Mesothelial cell of epicardium (in vitro differentiated cells): ENCODE data around the gene LTB4R. TPM values are rescaled to one million over a fixed set of nuclear protein-coding genes. Genes with fewer than 3 reads are reported as not detected.
A peak's percentile ranks its signal among the peaks of the same experiment; 100 is the strongest.

ENCODE experiments used
- DNase-seq, 2 experiments: peaks; one replicate each; pipeline ENCODE4 v3.0.0; 2021; ENCODE audit warnings: low spot score in 2 of 2; ENCODE audit not compliant: unreplicated experiment in 2 of 2
- H3K27ac Mint-ChIP-seq: 2 replicates; pipeline ENCODE4 v1.8.0; 2021; ENCODE audit warnings: mixed read lengths
- H3K27me3 Mint-ChIP-seq: 2 replicates; pipeline ENCODE4 v1.8.0; 2021; ENCODE audit warnings: low read depth, mixed read lengths
- H3K36me3 Mint-ChIP-seq: 2 replicates; pipeline ENCODE4 v1.8.0; 2021; ENCODE audit warnings: mixed read lengths
- H3K4me1 Mint-ChIP-seq: 2 replicates; pipeline ENCODE4 v1.8.0; 2021; ENCODE audit warnings: mixed read lengths
- H3K4me3 Mint-ChIP-seq: 2 replicates; pipeline ENCODE4 v1.8.0; 2021; ENCODE audit warnings: mild to moderate bottlenecking, moderate library complexity, mixed read lengths
- H3K9me3 Mint-ChIP-seq: 2 replicates; pipeline ENCODE4 v1.8.0; 2021; ENCODE audit warnings: mixed read lengths
- total RNA-seq: library from RNA; stranded (reverse); gene quantifications from 3 replicates; pipeline ENCODE4 v1.2.1, GENCODE V29; 2021
- TF ChIP-seq, protein P1 (sequence below): fragments of 200-600 bp; sonication (generic); IDR thresholded peaks from one replicate; pipeline ENCODE4 v1.5.0; 2021; ENCODE audit warnings: antibody characterized with exemption; ENCODE audit not compliant: unreplicated experiment

The LTB4R gene
- total RNA-seq, 1 donor from 2014 or later: 11.8 TPM

DNA sequence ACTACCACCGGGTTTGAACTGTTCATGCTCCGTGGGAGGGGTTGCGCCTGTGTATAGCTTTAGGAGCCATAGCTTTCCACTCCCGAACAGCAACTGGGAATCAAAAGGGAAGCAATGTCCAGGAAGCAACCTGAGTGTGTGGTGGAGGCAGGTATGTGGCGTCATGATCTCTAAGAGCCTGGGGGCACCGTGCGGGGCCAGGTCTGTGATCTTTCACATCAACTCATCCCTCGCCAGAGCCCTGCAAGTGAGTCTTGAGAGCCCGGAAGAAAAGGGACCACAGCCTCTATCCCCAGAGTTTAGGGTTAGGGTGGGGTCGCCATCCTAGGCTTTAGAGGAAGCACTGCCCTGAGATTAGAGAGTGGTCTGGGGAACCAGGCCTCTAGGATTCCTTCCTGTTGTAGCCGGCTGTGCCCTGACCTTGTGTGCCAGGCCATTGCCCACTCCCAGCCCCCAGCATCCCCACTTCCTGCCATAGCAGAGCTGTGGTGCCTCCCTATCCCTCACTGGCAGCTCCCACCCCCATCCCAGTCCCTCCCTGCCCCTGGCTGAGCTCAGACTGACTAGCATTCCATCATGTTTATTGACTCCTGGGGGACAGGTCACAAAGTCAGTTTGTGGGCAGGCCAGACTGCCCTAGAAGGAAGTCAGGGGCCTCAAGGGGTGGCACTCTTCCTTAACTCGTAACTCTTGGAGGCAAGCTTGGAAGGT is 24.3 kb downstream of the LTB4R start:
- H3K27ac Mint-ChIP-seq: no peak overlapping the region
- no peaks in the 10 kb centered on the region for H3K9me3 Mint-ChIP-seq
- TF ChIP-seq, protein P1, sequence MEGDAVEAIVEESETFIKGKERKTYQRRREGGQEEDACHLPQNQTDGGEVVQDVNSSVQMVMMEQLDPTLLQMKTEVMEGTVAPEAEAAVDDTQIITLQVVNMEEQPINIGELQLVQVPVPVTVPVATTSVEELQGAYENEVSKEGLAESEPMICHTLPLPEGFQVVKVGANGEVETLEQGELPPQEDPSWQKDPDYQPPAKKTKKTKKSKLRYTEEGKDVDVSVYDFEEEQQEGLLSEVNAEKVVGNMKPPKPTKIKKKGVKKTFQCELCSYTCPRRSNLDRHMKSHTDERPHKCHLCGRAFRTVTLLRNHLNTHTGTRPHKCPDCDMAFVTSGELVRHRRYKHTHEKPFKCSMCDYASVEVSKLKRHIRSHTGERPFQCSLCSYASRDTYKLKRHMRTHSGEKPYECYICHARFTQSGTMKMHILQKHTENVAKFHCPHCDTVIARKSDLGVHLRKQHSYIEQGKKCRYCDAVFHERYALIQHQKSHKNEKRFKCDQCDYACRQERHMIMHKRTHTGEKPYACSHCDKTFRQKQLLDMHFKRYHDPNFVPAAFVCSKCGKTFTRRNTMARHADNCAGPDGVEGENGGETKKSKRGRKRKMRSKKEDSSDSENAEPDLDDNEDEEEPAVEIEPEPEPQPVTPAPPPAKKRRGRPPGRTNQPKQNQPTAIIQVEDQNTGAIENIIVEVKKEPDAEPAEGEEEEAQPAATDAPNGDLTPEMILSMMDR: no peak
- DNase-seq: no peak
- no peaks in the 10 kb centered on the region for H3K36me3 Mint-ChIP-seq
- peak overlapping the region; percentile 48 for H3K4me3 Mint-ChIP-seq
- peaks cover 93% of the 10 kb centered on the region for H3K27me3 Mint-ChIP-seq
- peaks cover 24% of the 10 kb centered on the region for H3K4me1 Mint-ChIP-seq

GRCh38 chr14:24337144-24337823 is 26.0 kb downstream of the LTB4R start:
- no peak overlapping the region for H3K4me3 Mint-ChIP-seq
- peaks cover 96% of the 10 kb centered on the region for H3K27me3 Mint-ChIP-seq
- peaks cover 20% of the 10 kb centered on the region for H3K4me1 Mint-ChIP-seq
- TF ChIP-seq, protein P1: no peak
- no peaks in the 10 kb centered on the region for H3K9me3 Mint-ChIP-seq
- DNase-seq: no peak
- H3K27ac Mint-ChIP-seq: no peak overlapping the region
- H3K36me3 Mint-ChIP-seq: no peaks in the 10 kb centered on the region

DNA sequence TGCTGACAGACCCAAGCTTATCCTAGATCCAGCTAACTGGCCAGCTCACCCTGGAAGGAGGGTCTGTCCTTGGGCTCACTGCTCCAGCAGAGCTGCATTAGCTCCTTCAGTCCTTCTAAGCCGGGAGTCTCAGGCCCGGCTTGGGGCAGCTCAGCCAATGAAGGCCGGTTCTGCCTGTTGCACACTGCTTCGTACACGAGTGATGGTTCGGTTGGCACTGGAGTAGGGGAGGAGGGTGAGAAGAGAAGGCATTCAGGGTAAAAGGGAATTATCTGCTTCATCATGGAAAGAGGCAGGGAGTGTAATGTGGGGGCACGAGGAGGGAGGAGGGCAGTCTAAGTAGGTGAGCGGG is 26.5 kb downstream of the LTB4R start:
- peaks cover 16% of the 10 kb centered on the region for H3K4me1 Mint-ChIP-seq

DNA sequence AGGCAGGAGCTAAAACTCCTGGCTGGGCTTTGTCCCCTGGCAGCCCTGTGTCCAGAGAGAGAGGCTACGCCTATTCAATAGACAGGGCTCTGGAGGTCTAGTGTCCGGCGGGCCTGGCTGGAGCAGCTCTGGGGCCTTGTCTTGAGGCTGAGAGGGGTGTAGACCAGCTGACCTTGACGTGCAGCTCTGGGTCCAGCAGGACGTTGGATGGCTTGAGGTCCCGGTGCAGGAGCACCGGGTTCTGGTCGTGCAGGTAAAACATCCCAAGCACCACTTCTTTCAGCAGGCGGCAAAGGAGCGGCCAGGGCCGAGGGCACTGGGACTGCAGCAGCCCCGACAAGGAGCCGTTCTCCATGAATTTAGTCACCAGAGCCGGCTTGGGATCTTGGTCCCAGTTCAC is 27.5 kb downstream of the LTB4R start:
- no peaks in the 10 kb centered on the region for H3K9me3 Mint-ChIP-seq
- TF ChIP-seq, protein P1: no peak
- H3K4me1 Mint-ChIP-seq: peaks cover 14% of the 10 kb centered on the region
- no peak for DNase-seq
- peaks cover 89% of the 10 kb centered on the region for H3K27me3 Mint-ChIP-seq
- peak overlapping the region; percentile 63 for H3K4me3 Mint-ChIP-seq
- H3K27ac Mint-ChIP-seq: no peak overlapping the region
- no peaks in the 10 kb centered on the region for H3K36me3 Mint-ChIP-seq

More for the DNA sequence above, 26.5 kb downstream of the LTB4R start:
- Mint-ChIP-seq H3K4me3 (no peak overlapping the region), H3K27ac (no peak overlapping the region), H3K27me3 (peaks cover 94% of the 10 kb centered on the region), H3K9me3 (no peaks in the 10 kb centered on the region), H3K36me3 (no peaks in the 10 kb centered on the region)
- DNase-seq: no peak
- TF ChIP-seq, protein P1: no peak

- Mint-ChIP-seq H3K36me3 (no peaks in the 10 kb centered on the region), H3K4me3 (peak within 1 kb of the TSS; percentile 63), H3K9me3 (no peaks in the 10 kb centered on the region), H3K27me3 (peaks cover 88% of the 10 kb centered on the region), H3K27ac (no peak within 1 kb of the TSS), H3K4me1 (peaks cover 11% of the 10 kb centered on the region)
- no peak for DNase-seq
- TF ChIP-seq, protein P1: no peak
These were observed 28.2 kb downstream of the LTB4R start, which contains the start of gene RIPK3 for GRCh38 chr14:24339284-24340151. RIPK3 (minus strand) TSS chr14:24339991; CDS start chr14:24339826, 165 bp downstream.
